ENCODE data around the gene ANKRD13A. TPM values are rescaled to one million over a fixed set of nuclear protein-coding genes. Genes with fewer than 3 reads are reported as not detected.

The ANKRD13A gene
- total and polyA plus RNA-seq, 5 donors, result 9.6 to 24.7 (median 21.1) TPM

DNA sequence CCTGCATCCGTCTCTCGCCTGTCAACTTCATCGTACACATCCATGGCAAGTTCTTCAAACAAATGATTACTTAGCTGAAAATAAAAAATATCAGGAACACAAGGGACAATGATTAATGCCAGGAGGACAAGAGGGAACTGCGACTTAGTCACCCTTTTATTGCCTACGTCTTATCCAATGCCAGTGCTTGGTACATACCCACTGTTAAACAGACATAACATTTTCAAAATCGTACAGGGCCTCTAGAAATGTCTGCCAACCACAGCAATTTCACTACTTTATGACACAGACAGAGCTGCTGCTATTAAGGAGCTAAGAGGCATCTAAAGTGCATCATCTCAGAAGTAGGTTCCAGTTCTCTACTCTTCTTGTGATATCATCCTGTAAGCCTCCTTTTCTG lies 37.6 kb upstream of the ANKRD13A start:
- no peaks in the 10 kb centered on the region for H3K9me3 ChIP-seq (ENCODE audit: control insufficient read depth, low read length)
- H3K27me3 ChIP-seq (ENCODE audit: control insufficient read depth, insufficient read depth), result no peaks in the 10 kb centered on the region
- no peak overlapping the region for H3K4me3 ChIP-seq (ENCODE audit: low read length)
- WGBS, result 61% methylated on average over 6 of the region's 6 CpGs
- H3K27ac ChIP-seq (ENCODE audit: low read length), result peak overlapping the region; percentile 88
- ATAC-seq, result peak; percentile 15 to 49
- DNase-seq, result no peak
- intact Hi-C loops (cut with DNase I), result no loop called here
- no peaks in the 10 kb centered on the region for H3K4me1 ChIP-seq (ENCODE audit: control insufficient read depth, insufficient read depth, low read length)

DNA sequence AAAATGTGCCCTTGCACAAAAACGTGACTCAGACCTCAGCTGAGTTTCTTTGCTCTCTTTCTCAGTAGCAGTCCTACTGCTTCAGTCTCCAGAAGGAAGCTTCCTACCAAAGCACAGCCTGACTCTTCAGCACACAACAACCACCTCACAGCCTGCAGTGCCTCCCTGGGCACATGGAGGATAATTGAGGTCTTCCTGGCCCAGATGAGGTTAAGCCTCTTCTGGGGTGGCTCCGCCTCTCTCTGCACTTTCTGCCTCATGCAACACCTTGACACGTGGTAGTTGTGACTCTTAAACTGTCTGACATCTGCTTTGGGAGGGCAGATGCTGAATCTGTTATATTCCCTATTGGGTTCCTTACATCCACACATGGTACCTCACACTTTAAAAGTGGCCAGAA lies 36.8 kb upstream of the ANKRD13A start:
- Histone ChIP-seq H3K27me3 (ENCODE audit: control insufficient read depth, insufficient read depth) (no peaks in the 10 kb centered on the region), H3K4me3 (ENCODE audit: low read length) (no peak overlapping the region), H3K4me1 (ENCODE audit: control insufficient read depth, insufficient read depth, low read length) (no peaks in the 10 kb centered on the region), H3K27ac (ENCODE audit: low read length) (no peak overlapping the region), H3K9me3 (ENCODE audit: control insufficient read depth, low read length) (no peaks in the 10 kb centered on the region)
- intact Hi-C loops (cut with DNase I), result no loop called here
- WGBS, result 70% methylated on average over 3 of the region's 3 CpGs
- DNase-seq (no peak), ATAC-seq (no peak)

DNA sequence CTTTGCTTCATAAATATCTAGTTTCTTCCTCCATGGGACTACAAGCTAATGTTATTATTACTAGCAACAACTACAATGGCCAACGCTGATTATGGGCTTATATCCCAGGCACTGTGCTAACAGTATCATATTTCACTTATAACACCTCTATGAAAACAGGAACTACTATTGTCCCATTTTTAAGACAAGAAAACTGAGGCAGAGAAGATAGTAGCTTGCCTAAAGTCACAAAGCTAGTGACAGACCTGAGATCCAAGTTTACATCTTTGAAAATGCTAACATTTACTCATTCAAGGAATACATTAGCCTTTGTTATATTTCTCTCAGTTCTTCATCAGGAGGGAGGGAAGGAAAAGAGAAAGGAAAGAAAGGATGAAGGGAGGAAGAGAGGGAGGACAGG lies 35.9 kb upstream of the ANKRD13A start:
- intact Hi-C loops (cut with DNase I), result no loop called here
- 88% methylated on average over 1 of the region's 1 CpG for WGBS
- Histone ChIP-seq H3K27ac (ENCODE audit: low read length) (no peak overlapping the region), H3K4me1 (ENCODE audit: control insufficient read depth, insufficient read depth, low read length) (no peaks in the 10 kb centered on the region), H3K9me3 (ENCODE audit: control insufficient read depth, low read length) (no peaks in the 10 kb centered on the region), H3K4me3 (ENCODE audit: low read length) (no peak overlapping the region), H3K27me3 (ENCODE audit: control insufficient read depth, insufficient read depth) (no peaks in the 10 kb centered on the region)
- no peak for DNase-seq
- ATAC-seq, result no peak

DNA sequence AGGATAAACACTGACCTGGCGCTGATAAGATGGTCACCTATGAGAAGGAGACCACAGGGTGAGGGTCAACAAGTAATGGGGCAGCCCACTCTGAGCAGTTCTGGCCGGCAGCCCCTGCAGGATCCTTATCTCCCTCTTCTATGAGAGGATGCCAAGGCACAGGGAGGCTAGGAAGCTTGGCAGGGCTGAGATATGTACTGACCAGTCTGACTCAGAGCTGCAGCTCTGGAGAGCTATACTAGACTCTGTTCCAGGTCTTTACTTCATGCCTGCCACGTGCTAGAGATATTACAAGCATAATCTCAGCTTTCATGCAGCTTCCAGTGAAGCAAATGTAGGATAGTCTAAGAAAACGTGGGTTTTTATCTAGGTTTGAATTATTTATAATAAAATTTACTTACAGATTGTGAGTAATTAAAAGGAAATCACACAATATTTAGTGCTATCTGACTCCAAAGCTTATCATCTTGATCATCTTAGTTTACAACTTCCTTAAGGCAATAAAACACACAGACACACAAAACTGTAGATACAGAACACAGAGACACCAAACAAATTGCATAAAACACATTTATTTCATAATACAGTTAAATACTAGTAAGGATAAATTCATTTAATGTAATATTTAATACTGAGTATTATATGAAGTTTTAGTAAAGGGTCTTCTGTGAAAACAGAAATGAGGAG lies 35.3 kb upstream of the ANKRD13A start:
- Histone ChIP-seq H3K4me1 (ENCODE audit: control insufficient read depth, insufficient read depth, low read length) (no peaks in the 10 kb centered on the region), H3K27me3 (ENCODE audit: control insufficient read depth, insufficient read depth) (no peaks in the 10 kb centered on the region), H3K9me3 (ENCODE audit: control insufficient read depth, low read length) (no peaks in the 10 kb centered on the region), H3K4me3 (ENCODE audit: low read length) (no peak overlapping the region), H3K27ac (ENCODE audit: low read length) (no peak overlapping the region)
- 45% methylated on average over 4 of the region's 4 CpGs for WGBS
- peak; percentile 78 to 82 for ATAC-seq
- intact Hi-C loops (cut with DNase I), result no loop called here
- peak in 2 of 3 donors; percentile 41 to 72 for DNase-seq

DNA sequence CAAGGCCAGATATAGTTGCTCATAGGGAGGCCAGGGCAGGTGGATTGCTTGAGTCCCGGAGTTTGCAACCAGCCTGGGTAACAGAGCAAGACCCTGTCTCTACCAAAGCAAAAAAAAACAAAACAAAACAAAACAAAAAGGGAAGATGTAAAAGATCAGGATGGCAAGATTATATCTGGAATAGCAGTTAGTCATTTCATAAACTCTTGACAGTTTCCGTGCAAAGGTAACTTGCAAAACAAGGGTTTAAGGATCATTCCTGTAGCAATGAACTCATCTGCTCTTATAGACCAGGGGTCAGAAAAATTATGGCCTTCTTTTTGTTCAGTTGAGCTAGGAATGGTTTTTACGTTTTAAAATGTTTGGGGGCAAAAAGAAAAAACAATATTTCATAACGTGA lies 32.7 kb upstream of the ANKRD13A start:
- H3K9me3 ChIP-seq (ENCODE audit: control insufficient read depth, low read length), result no peaks in the 10 kb centered on the region
- DNase-seq (no peak), ATAC-seq (no peak)
- H3K27me3 ChIP-seq (ENCODE audit: control insufficient read depth, insufficient read depth), result no peaks in the 10 kb centered on the region
- no peak overlapping the region for H3K27ac ChIP-seq (ENCODE audit: low read length)
- no peak overlapping the region for H3K4me3 ChIP-seq (ENCODE audit: low read length)
- 94% methylated on average over 4 of the region's 4 CpGs for WGBS
- intact Hi-C loops (cut with DNase I), result no loop called here
- H3K4me1 ChIP-seq (ENCODE audit: control insufficient read depth, insufficient read depth, low read length), result peaks cover 1% of the 10 kb centered on the region

DNA sequence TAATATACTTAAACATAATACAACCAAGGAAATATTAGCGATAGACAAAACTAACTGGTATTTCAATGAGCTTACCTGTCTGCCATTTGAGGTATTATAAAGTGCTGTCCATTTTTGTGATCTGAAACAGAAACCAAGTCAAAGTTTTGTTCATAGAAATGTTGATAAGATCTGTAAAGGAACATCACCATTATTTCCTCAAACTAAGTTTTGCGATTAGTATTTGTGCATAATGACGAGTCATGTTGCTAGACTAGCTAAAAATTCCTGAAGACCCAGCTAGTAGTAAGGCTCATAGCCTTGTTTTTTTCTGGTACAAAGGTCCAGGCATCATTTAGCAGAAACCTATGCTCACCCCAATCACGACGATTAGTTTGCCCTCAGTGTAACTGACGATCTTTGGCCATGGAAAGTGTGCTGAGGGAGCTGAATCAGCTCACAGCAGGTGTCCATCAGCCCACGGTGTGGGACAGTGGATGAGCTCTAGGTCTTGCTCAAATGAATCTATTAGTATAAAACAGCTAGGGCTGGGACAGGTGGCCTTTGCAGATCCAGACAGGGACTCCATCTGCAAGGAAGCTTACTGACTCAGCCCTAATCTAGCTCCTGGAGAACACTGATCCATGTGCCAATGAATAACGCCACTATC lies 31.7 kb upstream of the ANKRD13A start:
- H3K9me3 ChIP-seq (ENCODE audit: control insufficient read depth, low read length), result no peaks in the 10 kb centered on the region
- WGBS, result 74% methylated on average over 8 of the region's 8 CpGs
- no peaks in the 10 kb centered on the region for H3K27me3 ChIP-seq (ENCODE audit: control insufficient read depth, insufficient read depth)
- intact Hi-C loops (cut with DNase I), result no loop called here
- ATAC-seq (no peak), DNase-seq (no peak)
- no peak overlapping the region for H3K27ac ChIP-seq (ENCODE audit: low read length)
- no peak overlapping the region for H3K4me3 ChIP-seq (ENCODE audit: low read length)
- peaks cover 1% of the 10 kb centered on the region for H3K4me1 ChIP-seq (ENCODE audit: control insufficient read depth, insufficient read depth, low read length)

DNA sequence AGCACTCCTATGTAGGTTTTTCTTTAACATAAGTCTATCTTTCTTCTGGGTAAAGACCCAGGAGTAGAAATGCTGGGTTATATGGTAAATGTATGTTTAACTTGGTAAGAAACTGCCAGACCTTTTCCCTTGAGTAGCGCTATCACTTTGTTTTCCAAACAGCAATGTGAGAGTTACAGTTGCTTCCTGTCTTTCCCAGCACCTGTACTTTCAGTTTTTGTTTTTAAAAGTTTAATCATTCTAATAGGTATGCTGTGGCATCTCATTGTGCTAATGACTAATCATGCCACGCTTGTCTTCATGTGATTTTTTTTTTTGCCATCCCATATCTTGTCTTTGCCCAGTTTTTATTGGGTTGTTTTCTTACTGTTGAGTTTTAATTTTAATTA lies 31.2 kb upstream of the ANKRD13A start:
- H3K27ac ChIP-seq (ENCODE audit: low read length), result no peak overlapping the region
- 81% methylated on average over 2 of the region's 2 CpGs for WGBS
- intact Hi-C loops (cut with DNase I), result no loop called here

DNA sequence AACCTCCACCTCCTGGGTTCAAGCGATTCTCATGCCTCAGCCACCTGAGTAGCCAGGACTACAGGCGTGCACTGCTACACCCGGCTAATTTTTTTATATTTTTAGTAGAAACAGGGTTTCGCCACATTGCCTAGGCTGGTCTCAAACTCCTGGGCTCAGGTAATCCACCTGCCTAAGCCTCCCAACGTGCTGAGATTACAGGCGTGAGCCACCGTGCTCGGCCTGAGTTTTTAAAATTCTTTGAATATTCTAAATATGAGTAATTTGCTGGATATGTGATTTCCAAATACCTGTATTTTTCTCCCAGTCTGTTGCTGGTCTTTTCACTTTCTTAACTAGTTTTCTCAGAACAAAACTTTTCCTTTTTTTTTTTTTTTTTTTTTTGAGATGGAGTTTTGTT lies 30.4 kb upstream of the ANKRD13A start:
- peaks cover 1% of the 10 kb centered on the region for H3K4me1 ChIP-seq (ENCODE audit: control insufficient read depth, insufficient read depth, low read length)
- no peaks in the 10 kb centered on the region for H3K9me3 ChIP-seq (ENCODE audit: control insufficient read depth, low read length)
- ATAC-seq (no peak), DNase-seq (no peak)
- H3K27me3 ChIP-seq (ENCODE audit: control insufficient read depth, insufficient read depth), result no peaks in the 10 kb centered on the region
- no peak overlapping the region for H3K27ac ChIP-seq (ENCODE audit: low read length)
- WGBS, result 87% methylated on average over 8 of the region's 8 CpGs
- intact Hi-C loops (cut with DNase I), result no loop called here
- H3K4me3 ChIP-seq (ENCODE audit: low read length), result no peak overlapping the region

More for the DNA sequence above, 31.2 kb upstream of the ANKRD13A start:
- Histone ChIP-seq H3K4me1 (ENCODE audit: control insufficient read depth, insufficient read depth, low read length) (peaks cover 1% of the 10 kb centered on the region), H3K4me3 (ENCODE audit: low read length) (no peak overlapping the region), H3K9me3 (ENCODE audit: control insufficient read depth, low read length) (no peaks in the 10 kb centered on the region), H3K27me3 (ENCODE audit: control insufficient read depth, insufficient read depth) (no peaks in the 10 kb centered on the region)
- DNase-seq (no peak), ATAC-seq (no peak)

DNA sequence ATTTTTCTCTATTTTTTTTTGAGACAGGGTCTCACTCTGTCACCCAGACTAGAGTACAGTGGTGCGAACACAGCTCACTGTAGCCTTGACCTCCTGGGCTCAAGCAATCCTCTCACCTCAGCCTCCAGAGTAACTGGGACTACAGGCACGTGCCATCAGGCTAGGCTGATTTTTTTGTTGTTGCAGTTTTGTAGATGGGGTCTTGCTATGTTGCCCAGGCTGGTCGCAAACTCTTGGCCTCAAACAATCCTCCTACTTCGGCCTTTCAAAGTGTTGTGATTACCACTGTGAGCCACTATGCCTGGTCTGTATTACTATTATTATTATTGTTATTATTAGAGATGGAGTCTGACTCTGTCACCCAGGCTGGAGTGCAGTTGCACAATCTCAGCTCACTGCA lies 26.4 kb upstream of the ANKRD13A start:
- WGBS, result 98% methylated on average over 4 of the region's 4 CpGs
- ATAC-seq (no peak), DNase-seq (no peak)
- Histone ChIP-seq H3K27ac (ENCODE audit: low read length) (no peak overlapping the region), H3K4me1 (ENCODE audit: control insufficient read depth, insufficient read depth, low read length) (peaks cover 1% of the 10 kb centered on the region), H3K4me3 (ENCODE audit: low read length) (no peak overlapping the region), H3K27me3 (ENCODE audit: control insufficient read depth, insufficient read depth) (no peaks in the 10 kb centered on the region), H3K9me3 (ENCODE audit: control insufficient read depth, low read length) (no peaks in the 10 kb centered on the region)
- intact Hi-C loops (cut with DNase I), result no loop called here

DNA sequence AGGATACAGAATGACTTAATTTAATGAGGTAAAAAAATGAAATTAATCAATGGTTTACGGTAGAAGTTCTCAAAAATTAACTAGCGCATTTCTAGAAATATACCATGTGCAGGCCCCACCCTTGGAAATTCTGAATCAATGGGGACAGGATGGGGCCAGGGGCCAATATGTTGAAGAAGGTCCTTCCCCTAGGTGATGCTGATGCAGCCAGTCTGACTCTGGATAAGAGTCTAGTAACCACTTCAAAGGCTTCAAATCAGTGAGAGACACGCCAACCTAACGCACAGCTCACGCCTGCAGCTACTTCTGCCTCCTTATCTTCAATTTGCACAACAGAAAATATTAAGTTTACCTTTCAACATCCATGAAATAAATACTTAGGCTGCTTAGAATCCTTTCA lies 17.9 kb upstream of the ANKRD13A start:
- no peak for ATAC-seq

DNA sequence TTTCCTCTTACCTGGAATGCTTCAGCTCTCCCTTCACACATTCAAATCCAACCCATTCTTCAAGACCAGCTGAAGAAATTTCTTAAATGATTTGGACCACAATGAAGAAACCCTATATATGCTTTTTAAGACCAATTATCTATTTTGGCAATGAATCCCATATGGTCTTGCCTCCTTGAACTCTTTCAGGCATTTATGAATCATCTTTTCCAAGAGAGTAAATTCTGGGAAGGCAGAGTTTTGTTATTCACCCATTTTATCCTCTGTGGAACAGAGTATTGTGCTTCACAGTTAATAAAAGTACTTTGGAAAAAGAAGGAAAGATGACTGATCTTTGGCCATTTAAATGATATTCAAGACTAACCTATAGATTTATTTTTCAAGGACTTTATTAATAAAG lies 17.0 kb upstream of the ANKRD13A start:
- ATAC-seq (no peak), DNase-seq (no peak)
- no peak overlapping the region for H3K4me3 ChIP-seq (ENCODE audit: low read length)
- intact Hi-C loops (cut with DNase I), result no loop called here
- no peaks in the 10 kb centered on the region for H3K9me3 ChIP-seq (ENCODE audit: control insufficient read depth, low read length)
- no peak overlapping the region for H3K27ac ChIP-seq (ENCODE audit: low read length)
- no peaks in the 10 kb centered on the region for H3K27me3 ChIP-seq (ENCODE audit: control insufficient read depth, insufficient read depth)
- H3K4me1 ChIP-seq (ENCODE audit: control insufficient read depth, insufficient read depth, low read length), result no peaks in the 10 kb centered on the region

More for the DNA sequence above, 17.9 kb upstream of the ANKRD13A start:
- 93% methylated on average over 5 of the region's 5 CpGs for WGBS
- no peaks in the 10 kb centered on the region for H3K4me1 ChIP-seq (ENCODE audit: control insufficient read depth, insufficient read depth, low read length)
- H3K27ac ChIP-seq (ENCODE audit: low read length), result no peak overlapping the region
- H3K27me3 ChIP-seq (ENCODE audit: control insufficient read depth, insufficient read depth), result no peaks in the 10 kb centered on the region
- no peak overlapping the region for H3K4me3 ChIP-seq (ENCODE audit: low read length)
- no peaks in the 10 kb centered on the region for H3K9me3 ChIP-seq (ENCODE audit: control insufficient read depth, low read length)
- DNase-seq, result no peak
- intact Hi-C loops (cut with DNase I), result no loop called here
